GM18502 (cell line): ENCODE results near the gene SLC2A1.
"Not testable (repeated sequence)": the region's sequence is repeated elsewhere in the genome, so short reads cannot be mapped to it uniquely, and the experiment has no call there.

Experiments
- ATAC-seq: cut with Tn5 transposase; IDR thresholded peaks from one replicate; pipeline ENCODE4 v1.9.1; 2021; ENCODE audit warnings: mild to moderate bottlenecking; ENCODE audit not compliant: unreplicated experiment, poor library complexity

SLC2A1 gene

GRCh38 chr1:42931911-42932422, 26.7 kb downstream of the SLC2A1 start:
- peak; percentile 61 for ATAC-seq

DNA sequence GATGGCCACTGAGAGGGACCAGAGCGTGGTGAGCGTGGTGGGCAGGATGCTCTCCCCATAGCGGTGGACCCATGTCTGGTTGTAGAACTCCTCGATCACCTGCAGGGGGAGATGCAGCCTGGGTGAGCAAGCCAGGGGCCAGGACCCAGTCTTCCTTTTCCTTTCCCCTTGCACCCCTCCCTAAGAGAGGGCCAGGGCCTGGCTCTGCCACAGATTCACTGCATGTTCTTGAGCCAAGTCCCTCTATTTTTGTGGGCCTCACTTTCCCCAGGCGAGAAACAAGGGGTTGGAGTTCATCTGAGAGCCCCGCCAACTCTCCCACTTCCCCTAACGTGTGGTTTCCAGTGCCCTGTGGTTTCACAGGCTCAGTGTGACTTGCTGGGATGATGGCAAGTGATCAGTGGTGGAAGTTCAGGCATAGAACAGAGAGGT, 27.5 kb downstream of the SLC2A1 start:
- ATAC-seq, result no peak

DNA sequence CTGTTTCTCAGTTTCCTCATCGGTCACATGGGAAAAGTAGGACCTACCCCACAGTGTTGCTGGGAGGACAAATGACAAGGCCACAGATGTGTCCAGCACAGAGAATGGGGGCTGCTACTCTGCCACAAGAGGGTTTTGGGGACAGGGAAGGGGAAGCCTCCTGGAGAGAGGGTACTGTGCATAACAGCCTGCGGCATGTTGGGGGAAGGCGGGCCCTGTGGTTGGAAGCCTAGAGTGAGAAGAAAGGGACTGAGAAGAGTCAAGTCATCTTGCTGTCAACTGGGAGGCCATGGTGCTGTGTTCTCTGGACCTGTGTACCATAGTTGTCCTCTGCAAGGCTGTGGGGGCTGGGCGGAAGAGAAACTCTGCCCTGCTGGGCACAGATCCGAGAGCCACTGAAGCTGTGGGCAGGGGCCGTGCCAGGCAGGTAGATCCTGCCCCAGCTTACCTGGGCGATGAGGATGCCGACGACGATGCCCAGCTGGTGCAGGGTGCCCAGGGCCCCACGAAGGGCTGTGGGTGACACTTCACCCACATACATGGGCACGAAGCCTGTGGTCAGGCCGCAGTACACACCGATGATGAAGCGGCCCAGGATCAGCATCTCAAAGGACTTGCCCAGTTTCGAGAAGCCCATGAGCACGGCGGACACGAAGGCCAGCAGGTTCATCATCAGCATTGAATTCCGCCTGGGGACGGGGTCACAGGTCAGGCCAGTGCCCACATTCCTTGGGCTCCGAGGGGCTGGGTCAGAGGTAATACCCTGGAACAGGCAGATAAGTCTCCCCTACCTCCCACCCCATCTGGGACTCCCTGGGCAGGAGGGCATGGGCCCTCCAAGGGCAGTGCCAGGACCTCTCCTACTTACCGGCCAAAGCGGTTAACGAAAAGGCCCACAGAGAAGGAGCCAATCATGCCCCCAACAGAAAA, 28.2 kb downstream of the SLC2A1 start:
- ATAC-seq, result no peak

DNA sequence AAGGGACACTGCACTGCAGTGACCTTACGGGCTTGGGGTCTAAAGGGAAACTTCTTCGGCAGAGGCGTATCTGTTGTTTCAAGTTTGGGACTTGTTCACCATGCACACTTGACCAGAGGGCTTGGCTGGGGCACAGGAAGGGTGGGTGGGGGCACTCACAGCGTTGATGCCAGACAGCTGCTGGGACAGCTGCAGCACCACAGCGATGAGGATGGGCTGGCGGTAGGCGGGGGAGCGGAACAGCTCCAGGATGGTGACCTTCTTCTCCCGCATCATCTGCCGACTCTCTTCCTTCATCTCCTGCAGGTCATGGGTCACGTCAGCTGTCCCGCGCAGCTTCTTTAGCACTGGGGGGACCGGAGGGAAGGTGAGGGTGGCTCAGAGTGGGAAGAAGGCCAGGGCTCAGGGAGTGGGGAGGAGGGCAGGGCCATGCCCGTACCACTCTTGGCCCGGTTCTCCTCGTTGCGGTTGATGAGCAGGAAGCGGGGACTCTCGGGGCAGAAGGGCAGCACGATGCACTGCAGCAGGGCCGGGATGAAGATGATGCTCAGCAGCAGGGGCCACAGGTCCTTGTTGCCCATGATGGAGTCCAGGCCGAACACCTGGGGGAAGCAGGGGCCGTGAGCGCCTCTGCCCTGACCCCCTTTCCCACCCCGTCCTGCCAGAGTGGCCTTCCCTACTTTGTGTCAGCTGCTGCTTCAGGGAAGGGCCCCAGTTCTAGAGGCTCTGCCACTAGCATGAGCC, 29.1 kb downstream of the SLC2A1 start:
- no peak for ATAC-seq

GRCh38 chr1:42928859-42929258, 29.8 kb downstream of the SLC2A1 start:
- no peak for ATAC-seq

GRCh38 chr1:42927920-42928505, 30.7 kb downstream of the SLC2A1 start:
- ATAC-seq, result no peak

DNA sequence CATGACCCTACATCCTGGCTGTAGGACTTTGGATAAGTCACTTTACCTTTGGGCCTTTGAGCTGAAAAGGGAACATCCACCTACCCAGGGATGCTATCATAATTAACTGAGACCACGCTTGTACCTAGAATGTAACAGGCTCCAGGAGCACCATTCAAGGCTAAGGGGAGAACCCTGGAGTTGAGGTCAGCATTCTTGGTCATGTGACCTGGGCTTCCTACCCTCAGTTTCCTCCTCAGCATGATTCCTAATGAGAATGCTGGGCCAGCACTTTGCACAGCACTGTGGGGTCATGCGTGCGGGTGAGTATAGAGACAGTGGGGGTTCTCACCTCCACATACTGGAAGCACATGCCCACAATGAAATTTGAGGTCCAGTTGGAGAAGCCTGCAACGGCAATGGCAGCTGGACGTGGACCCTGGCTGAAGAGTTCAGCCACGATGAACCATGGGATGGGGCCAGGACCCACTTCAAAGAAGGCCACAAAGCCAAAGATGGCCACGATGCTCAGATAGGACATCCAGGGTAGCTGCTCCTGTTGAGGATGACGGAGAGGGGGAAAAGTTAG, 31.3 kb downstream of the SLC2A1 start:
- no peak for ATAC-seq

GRCh38 chr1:42926879-42927242, 31.8 kb downstream of the SLC2A1 start:
- ATAC-seq, result no peak

- ATAC-seq, result no peak
Measured at GRCh38 chr1:42926235-42926878, 32.3 kb downstream of the SLC2A1 start.

DNA sequence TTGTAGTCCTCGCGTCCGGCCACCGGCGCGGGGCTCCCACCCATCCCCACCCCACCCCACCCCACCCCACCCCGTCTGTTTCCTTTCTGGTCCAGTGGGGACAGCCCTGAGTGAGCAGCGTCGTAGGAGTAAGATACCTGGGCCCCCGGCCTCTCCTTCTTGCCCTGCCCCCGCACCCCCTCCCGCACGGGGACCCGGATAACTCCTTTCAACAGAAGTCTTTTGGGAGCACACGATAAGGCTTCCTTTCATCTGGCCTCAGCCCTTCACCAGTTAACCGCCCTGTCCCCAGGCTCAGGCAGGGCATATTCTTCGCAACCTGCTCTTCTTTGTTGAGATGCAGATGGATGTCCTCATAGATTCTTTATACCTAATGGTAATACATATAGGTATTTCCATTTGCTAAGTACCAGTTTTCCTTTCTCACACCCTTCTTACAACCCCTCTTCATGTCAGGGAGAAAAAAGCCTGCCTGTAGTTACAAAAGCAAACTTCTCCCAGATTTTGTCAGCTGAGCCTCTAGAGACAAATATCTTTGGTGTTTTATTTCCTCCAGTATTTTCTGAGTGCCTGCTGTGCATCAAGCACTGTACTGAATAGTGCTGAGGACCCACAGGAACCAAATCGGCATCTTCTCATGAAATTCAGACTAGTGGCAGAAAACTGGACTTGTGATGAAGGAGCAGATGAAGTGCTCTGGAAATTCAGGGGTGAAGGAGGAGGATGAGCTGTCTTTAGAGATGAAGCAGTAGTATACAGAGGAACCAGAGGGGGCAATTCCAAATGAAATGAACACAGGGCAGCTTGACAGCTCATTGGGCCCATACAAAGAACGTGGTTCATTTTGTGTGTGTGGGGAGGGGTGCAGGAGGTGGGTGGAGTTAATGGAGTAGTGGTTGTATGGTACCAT, 33.6 kb downstream of the SLC2A1 start:
- ATAC-seq, result no peak

DNA sequence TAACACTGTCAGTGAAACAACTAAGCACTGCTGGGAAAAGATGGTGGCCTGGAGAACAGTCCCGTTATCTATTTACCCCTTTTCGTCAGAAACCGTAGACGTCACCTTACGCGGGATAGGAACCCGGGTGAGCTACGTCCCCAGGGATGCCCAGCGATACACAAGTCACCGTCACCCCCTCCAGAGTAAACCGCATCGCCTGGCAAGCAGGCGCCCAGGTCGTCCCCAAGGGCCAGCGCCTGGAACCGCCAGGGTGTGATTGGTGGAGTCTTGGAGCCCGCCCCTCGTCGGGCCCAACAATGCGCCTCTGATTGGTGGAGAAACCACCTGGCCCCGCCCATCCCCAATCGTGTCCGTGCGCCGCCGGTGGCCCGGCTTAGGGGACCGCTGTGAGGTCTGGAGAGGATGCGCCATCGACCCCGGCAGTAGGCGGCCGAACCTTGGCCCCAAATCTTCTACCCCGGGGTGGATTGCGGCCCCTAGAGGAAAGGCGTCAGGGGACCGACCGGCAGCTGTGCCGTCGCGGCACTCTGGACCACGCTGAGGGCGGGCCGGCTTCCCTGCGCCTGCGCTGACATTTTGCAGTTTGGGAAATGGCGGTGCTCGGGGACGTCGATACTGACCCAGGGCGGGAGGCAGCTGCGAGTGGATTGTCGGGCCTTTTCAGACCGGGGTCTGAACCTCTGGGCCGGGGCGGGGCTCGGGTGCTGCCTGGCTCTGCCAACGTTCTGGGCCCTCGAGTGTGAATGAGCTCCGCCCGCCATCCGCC, 34.4 kb downstream of the SLC2A1 start:
- peak; percentile 88 for ATAC-seq

GRCh38 chr1:42923367-42924081, 35.1 kb downstream of the SLC2A1 start:
- no peak for ATAC-seq

DNA sequence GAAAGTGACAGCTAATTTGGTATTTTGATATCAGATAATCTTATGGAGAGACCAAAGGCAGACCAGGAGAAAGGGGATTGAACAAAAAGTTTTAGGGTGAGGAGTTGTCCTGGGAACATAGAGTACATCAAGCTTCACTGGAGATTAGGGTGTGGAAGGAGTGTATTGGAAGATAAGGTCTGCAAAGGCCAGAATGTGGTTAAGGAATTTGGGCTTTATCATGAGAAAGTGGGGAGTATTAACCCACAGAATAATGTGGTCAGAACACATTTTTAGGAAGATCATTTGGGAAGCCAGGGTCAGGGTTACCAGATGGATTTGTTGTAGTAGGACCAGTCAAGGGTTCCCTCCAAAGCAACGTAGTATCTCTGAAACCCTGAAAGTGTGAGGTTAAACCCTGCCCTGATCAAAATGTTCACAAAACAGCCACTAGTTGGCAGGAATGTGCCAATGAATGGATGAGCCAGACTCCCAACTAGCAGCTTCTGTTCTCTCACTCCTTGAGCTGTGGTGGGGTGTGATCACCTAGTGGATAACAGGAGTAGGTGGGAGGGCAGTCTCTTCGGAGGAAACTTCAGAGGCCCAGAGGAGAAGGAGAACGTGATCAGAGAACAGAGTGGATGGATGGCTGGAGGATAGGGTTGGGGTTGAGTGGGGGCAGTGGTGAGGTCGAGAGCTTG, 35.8 kb downstream of the SLC2A1 start:
- ATAC-seq, result no peak

DNA sequence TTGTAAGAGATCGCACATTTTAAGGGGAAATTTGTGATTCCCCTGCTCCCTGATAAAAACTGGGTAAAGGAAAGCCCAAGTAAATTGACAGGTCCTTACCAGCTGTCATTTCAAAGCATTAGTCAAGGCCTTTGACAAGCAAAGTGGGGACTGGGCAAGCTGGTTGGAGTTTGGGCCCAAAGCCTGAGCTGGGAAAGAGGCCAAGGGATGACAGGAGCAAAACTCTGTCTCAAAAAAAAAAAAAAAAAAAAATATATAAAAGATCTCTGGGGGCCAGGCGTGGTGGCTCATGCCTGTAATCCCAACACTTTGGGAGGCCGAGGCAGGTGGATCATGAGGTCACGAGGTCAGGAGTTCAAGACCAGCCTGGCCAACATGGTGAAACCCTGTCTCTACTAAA, 36.9 kb downstream of the SLC2A1 start:
- ATAC-seq, result no peak

GRCh38 chr1:42919651-42920050, 39.0 kb downstream of the SLC2A1 start:
- ATAC-seq, result not testable (repeated sequence)

GRCh38 chr1:42917241-42917495, 41.5 kb downstream of the SLC2A1 start:
- no peak for ATAC-seq

DNA sequence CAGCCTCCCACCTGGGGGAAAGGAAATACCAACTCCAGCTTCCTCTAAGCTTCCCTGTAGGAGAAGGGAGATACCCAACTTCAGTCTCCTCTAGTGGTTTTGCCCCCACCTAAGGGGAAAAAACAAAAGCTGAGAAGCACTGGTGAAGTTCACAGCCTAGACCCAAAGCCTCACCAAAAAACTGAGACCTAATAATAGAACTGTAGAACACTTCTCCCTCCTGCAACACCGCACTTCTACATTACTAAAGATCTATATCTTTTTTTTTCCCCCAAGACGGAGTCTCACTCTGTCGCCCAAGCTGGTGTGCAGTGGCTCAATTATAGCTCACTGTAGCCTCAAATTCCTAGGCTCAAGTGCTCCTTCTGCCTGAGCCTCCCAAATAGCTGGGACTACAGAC, 43.2 kb downstream of the SLC2A1 start:
- ATAC-seq, result no peak
